ENCODE data around the gene LRMDA.

Gene LRMDA

GRCh38 chr10:75977139-75977538, 545.7 kb downstream of the LRMDA start:
- DNase-seq, result no peak

DNA sequence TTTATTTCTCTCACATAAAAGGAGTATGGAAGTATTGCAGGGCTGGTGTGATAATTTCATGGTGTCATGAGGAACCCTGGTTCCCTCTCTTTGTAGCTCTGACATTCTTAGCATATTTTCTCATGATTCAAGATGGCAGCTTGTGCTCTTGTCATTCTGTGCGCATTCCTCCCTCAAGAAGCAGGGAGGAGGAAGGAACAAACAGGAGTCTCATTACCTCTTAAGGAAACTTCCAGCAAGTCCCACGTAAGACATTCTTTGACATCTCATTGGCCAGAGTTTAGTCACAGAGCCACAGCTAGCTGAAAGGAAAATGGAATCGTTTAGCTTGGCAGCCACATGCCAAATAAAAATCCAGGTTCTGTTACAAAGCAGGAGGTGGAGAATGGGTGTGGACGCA, 546.8 kb downstream of the LRMDA start:
- no peak for DNase-seq

- DNase-seq, result no peak
Observed at GRCh38 chr10:75980419-75981002, 549.1 kb downstream of the LRMDA start.

GRCh38 chr10:75982611-75983369, 551.4 kb downstream of the LRMDA start:
- no peak for DNase-seq

GRCh38 chr10:75984067-75984466, 552.6 kb downstream of the LRMDA start:
- no peak for DNase-seq

DNA sequence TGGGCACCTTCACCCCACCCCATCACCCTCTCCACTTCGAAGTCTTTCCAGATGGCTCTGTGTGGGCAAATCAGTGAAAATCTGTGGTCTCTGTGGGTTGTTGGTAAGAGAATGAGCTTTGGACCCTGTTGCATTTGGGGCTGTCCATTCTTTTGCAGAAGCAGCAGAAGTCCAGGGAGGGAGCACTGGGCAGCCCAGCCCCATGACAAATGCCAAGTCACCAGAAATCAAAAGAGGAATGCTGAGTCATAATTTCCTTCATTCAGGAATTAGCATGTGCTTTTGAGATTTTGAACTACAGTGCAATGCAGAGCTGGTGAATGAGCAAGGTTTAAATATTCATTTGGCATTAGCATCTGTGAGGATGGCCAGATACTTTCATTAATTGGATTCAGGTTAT, 556.2 kb downstream of the LRMDA start:
- no peak for DNase-seq

GRCh38 chr10:75994357-75995040, 563.1 kb downstream of the LRMDA start:
- DNase-seq, result no peak

DNA sequence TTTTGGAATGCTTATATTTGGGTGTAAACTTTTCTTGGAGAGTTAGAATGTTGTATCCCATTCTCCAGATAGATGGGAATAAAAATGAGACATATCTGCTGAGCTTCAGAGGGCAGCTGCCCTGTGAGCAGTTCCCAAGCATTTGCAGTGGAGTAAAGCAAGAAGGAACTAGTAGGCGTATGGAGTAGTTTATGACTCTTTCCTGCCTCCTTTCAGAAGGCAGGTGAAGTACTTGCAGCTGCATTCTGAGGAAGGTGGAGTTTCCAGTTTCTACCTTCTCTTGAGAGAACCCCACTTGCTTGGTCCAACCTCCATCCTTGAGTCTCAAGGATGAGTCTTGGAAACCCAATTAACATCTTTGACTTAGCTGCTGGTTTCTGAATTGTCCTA, 563.6 kb downstream of the LRMDA start:
- no peak for DNase-seq

DNA sequence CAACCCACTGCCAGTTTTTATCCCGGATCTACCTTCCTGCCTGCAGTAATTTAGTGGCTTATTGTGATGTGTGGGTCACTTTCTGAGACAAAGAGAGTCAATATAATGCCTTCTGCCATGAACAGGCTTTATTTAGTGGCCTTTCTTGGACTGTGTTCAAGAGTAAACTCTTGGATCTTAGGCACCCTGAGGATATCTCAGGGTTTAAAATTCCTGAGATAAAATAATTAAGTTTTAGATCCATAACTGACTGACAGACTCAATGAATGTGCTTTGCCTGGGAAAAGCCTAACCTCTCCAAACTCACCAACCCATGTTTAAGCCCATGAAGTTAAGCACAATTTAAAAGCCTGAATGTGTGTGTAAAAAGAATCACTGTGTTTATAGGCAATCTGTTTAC, 564.3 kb downstream of the LRMDA start:
- no peak for DNase-seq

DNA sequence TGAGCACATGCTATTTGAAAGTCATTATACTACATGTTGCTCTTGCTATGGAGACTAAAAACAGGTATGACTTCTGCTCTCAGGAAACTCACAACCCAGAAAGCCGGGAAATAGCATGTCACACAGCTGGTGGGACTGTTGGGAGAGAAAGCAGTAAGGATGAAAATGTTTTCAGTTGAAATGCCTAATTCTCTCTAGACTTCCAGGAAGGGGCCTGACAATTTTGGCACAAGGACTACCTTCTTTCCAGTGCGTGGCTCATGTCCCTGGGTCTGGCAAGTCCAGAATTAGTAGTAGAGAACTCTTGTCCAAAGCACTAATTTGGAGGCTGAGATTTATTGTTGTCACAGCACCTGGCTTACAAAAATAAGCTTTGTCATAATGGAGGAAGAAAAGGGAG, 567.6 kb downstream of the LRMDA start:
- no peak for DNase-seq

DNA sequence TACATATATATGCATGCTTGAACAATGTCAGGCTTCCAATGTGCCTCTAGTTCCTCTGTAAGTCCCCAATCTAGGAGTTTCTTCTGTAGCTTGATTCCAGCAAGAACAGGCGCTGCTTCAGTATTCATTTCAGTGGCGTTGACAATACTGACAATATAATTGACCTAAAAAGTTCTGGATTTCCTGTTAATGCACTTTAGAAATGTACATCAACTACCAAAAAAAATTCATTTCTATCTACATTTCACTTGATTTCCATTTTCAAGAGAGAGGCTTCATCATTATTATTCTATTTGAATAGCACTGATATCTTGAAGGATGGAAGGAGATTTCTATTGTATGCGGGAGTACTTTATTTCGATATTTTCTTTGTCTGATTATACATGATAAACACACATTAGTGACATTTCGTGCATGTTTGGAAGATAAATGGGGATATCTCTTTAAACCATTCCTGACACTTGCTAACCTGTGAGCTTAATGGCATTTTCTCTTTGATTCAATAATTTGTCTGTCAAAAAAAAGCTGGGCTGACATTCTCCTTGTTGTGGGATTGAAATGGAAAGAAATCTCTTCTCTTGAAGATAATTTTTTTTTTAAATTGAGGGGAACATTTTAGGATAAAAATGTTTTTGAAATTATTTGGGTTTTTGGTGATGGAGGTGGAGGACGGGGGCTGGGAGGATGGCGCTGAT, 568.2 kb downstream of the LRMDA start:
- no peak for DNase-seq

GRCh38 chr10:76000550-76000949, 569.1 kb downstream of the LRMDA start:
- no peak for DNase-seq

GRCh38 chr10:76001019-76001418, 569.6 kb downstream of the LRMDA start:
- no peak for DNase-seq

GRCh38 chr10:76001461-76001860, 570.0 kb downstream of the LRMDA start:
- DNase-seq, result no peak

GRCh38 chr10:76002262-76002854, 570.9 kb downstream of the LRMDA start:
- DNase-seq, result no peak

DNA sequence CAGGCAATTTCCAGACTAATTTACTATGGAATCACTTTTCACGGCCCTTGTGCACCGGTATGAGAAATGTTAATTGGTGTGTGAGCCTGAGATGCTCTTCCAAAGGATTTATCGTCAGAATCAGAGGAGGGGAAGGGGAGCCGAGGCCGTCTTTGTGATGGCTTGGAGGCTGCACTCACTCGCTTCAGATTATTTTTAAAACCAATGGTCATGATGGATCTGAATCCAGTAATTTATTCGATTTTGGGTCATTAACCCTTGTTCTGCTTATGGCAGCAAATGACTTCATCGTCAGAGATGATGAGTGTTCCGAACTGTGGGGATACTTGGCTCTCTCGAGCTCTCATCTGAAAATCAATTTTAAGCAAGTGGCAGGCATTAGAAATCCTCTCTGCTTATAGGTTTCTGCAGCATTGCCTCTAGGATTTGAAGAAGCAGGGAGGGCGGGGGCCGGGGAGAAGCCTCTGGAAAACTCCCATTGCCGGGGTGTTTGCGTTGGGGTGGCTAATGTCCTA, 576.3 kb downstream of the LRMDA start:
- no peak for DNase-seq

- DNase-seq, result no peak
Observed at GRCh38 chr10:76009531-76009930, 578.1 kb downstream of the LRMDA start.

- DNase-seq, result no peak
Observed at GRCh38 chr10:76010703-76011102, 579.3 kb downstream of the LRMDA start.

DNA sequence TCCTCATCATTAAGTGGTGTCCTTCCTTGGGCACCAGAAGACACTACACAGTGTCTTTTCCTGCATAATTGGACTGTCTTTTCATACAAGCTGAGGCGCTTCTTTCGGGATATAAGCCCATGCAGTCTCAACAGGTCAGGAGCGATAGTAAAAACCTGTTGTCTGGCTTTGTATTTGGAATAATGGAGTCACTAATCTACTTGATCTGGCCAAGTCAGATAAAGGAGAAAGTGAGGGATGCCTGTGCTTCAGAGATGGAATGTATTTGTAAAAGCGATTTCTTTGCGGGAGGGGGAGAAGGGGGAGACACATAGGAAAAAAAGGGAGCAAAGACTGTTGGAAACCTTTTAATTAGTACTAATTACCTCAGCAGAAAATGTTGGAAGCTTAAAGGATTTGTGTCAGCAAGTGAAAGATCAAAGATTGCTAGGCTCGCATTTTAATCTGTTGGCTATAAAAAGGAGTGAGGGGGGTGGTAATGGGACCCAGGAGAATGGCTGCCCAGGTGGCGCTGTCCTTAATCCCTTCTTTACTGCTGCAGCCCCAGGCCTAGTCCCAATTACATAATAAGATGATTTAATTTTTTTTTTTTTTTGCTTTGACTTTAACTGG, 581.4 kb downstream of the LRMDA start:
- no peak for DNase-seq

DNA sequence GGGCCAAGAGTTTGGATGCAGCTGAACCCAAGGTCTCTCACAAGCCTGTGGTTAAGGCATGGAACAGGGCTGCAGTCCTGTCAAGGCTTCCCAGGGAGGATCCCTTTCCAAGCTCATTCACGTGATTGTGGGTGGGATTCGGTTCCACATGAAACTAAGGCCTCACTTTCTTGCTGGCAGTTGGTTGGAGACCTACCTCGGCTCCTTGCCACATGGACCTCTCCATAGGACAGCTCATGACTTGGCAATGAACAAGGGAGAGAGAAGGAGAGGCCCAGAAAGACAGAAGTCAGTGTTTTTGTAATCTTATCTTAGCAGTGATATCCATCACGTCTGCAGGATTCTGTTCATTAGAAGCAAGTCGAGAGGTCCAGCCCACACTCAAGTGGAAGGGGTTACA, 583.8 kb downstream of the LRMDA start:
- no peak for DNase-seq

- DNase-seq, result no peak
Observed at GRCh38 chr10:76017026-76017732, 585.8 kb downstream of the LRMDA start.
